Smooth muscle cell (in vitro differentiated cells): ENCODE data around the gene OSTM1. TPM values are rescaled to one million over a fixed set of nuclear protein-coding genes. Genes with fewer than 3 reads are reported as not detected.

ENCODE experiments used
- DNase-seq: peaks from one replicate; lab custom pipeline; 2025; ENCODE audit not compliant: unreplicated experiment; lab: John Stamatoyannopoulos, UW
- H2AFZ ChIP-seq: fragments of 200-600 bp; sonication (generic); 2 replicates; pipeline ENCODE4 v1.6.0; 2016; ENCODE audit warnings: antibody characterized with exemption, low read depth, mild to moderate bottlenecking
- H3F3A ChIP-seq: fragments of 200-600 bp; sonication (generic); 2 replicates; pipeline ENCODE4 v1.6.0; 2017; ENCODE audit warnings: antibody characterized with exemption, low read depth
- H3K27ac ChIP-seq: fragments of 200-600 bp; sonication (generic); 2 replicates; pipeline ENCODE4 v1.5.1; 2016; ENCODE audit warnings: low read depth, mild to moderate bottlenecking
- H3K27me3 ChIP-seq: fragments of 200-600 bp; sonication (generic); 2 replicates; pipeline ENCODE4 v1.6.1; 2016; ENCODE audit warnings: low read depth, mild to moderate bottlenecking
- H3K36me3 ChIP-seq: fragments of 200-600 bp; sonication (generic); 2 replicates; pipeline ENCODE4 v1.5.1; 2016; ENCODE audit warnings: low read depth
- H3K4me1 ChIP-seq: fragments of 200-600 bp; sonication (generic); 2 replicates; pipeline ENCODE4 v1.5.1; 2016; ENCODE audit warnings: low read depth
- H3K4me2 ChIP-seq: fragments of 200-600 bp; sonication (generic); 2 replicates; pipeline ENCODE4 v1.6.0; 2016; ENCODE audit warnings: mild to moderate bottlenecking
- H3K4me3 ChIP-seq: fragments of 200-600 bp; sonication (generic); 2 replicates; pipeline ENCODE4 v1.5.1; 2016; ENCODE audit warnings: mild to moderate bottlenecking
- H3K79me2 ChIP-seq: fragments of 200-600 bp; sonication (generic); 2 replicates; pipeline ENCODE4 v1.6.0; 2016; ENCODE audit warnings: low read depth, mild to moderate bottlenecking
- H3K9ac ChIP-seq: fragments of 200-600 bp; sonication (generic); 2 replicates; pipeline ENCODE4 v1.6.0; 2016; ENCODE audit warnings: low read depth
- H3K9me3 ChIP-seq: fragments of 200-600 bp; sonication (generic); replicated peaks from 2 replicates; pipeline ENCODE4 v1.5.1; 2016; ENCODE audit warnings: low read depth
- H4K20me1 ChIP-seq: fragments of 200-600 bp; sonication (generic); 2 replicates; pipeline ENCODE4 v1.6.0; 2016; ENCODE audit warnings: low read depth
- WGBS: methylation state at CpG from one replicate; pipeline ENCODE4 v1.1.7; 2016; ENCODE audit warnings: low lambda C conversion rate; 5-methylcytosine and 5-hydroxymethylcytosine counted together
- polyA plus RNA-seq: library from polyadenylated mRNA; unstranded; fragments of >200 nt; fragmentation: Nextera tagmentation; extraction: Ambion mirVana; gene quantifications from 2 replicates; pipeline ENCODE4 v1.2.1, GENCODE V29; 2016
- total RNA-seq: library from RNA; depleted of rRNA; stranded (reverse); fragments of >200 nt; gene quantifications from 2 replicates; pipeline ENCODE4 v1.2.3, GENCODE V29; 2014
- TF ChIP-seq, protein P1 (sequence below): fragments of 200-600 bp; sonication (generic); IDR thresholded peaks from 2 replicates; pipeline ENCODE4 v1.5.1; 2017; ENCODE audit warnings: borderline replicate concordance, mild to moderate bottlenecking, antibody characterized with exemption; ENCODE audit not compliant: insufficient read depth, poor library complexity, severe bottlenecking

The OSTM1 gene
- total and polyA plus RNA-seq, 2 experiments from 2014 or later = 11.7 to 31.4 TPM

DNA sequence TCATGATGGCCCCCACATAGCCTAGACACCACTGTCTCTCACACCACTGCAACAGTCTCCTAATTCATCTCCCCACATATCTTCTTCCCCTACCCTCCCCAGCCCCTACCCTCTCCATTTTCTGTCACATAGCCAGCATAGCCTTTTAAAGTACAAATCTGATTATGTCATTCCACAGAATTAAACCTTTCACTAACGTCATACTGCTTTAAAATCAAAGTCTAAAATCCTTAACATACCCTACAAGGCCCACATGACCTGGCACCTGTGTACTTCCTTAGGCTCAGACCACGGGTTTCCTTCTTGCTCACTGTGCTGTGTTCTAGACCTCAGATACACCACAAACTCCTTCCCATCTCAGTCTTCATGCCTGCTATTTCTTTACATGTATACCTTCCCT is 5.9 kb downstream of the OSTM1 start:
- no peak overlapping the region for H3K9ac ChIP-seq
- no peaks in the 10 kb centered on the region for H3K9me3 ChIP-seq
- H3K27me3 ChIP-seq = no peaks in the 10 kb centered on the region
- no peak overlapping the region for H3K4me3 ChIP-seq
- H3K27ac ChIP-seq = no peak overlapping the region
- H3F3A ChIP-seq = no peaks in the 10 kb centered on the region
- no peaks in the 10 kb centered on the region for H3K36me3 ChIP-seq
- H3K4me1 ChIP-seq = peaks cover 2% of the 10 kb centered on the region
- TF ChIP-seq, protein P1, sequence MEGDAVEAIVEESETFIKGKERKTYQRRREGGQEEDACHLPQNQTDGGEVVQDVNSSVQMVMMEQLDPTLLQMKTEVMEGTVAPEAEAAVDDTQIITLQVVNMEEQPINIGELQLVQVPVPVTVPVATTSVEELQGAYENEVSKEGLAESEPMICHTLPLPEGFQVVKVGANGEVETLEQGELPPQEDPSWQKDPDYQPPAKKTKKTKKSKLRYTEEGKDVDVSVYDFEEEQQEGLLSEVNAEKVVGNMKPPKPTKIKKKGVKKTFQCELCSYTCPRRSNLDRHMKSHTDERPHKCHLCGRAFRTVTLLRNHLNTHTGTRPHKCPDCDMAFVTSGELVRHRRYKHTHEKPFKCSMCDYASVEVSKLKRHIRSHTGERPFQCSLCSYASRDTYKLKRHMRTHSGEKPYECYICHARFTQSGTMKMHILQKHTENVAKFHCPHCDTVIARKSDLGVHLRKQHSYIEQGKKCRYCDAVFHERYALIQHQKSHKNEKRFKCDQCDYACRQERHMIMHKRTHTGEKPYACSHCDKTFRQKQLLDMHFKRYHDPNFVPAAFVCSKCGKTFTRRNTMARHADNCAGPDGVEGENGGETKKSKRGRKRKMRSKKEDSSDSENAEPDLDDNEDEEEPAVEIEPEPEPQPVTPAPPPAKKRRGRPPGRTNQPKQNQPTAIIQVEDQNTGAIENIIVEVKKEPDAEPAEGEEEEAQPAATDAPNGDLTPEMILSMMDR = no peak
- H2AFZ ChIP-seq = no peak overlapping the region
- no peak for DNase-seq
- no peak overlapping the region for H3K4me2 ChIP-seq
- no peaks in the 10 kb centered on the region for H4K20me1 ChIP-seq
- no peaks in the 10 kb centered on the region for H3K79me2 ChIP-seq
- 100% methylated on average over 2 of the region's 2 CpGs for WGBS

DNA sequence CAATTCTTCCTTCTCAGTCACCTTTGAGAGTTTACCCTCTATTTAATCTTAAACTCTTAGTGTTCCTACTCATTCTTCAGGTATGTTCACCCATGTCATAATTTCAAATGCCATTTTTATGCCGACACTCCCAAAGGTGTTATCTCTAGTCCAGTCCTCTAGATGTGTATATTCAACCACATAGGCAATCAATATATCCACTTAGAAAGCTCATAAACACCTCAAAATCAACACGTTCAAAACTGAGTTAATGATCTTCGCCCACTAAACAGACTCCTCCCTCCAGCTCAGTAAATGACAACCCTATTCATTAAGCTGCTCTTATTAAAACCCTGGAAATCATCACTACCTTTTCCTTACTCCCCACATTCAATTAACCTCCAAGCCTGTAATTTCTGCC is 6.4 kb downstream of the OSTM1 start:
- TF ChIP-seq, protein P1 = no peak
- Histone ChIP-seq H3F3A (no peaks in the 10 kb centered on the region), H3K79me2 (no peaks in the 10 kb centered on the region), H3K4me2 (no peak overlapping the region), H3K4me3 (no peak overlapping the region), H3K9me3 (no peaks in the 10 kb centered on the region), H4K20me1 (no peaks in the 10 kb centered on the region), H3K27me3 (no peaks in the 10 kb centered on the region), H2AFZ (no peak overlapping the region), H3K36me3 (no peaks in the 10 kb centered on the region), H3K4me1 (no peaks in the 10 kb centered on the region), H3K9ac (no peak overlapping the region), H3K27ac (no peak overlapping the region)
- 95% methylated on average over 3 of the region's 3 CpGs for WGBS
- DNase-seq = no peak

DNA sequence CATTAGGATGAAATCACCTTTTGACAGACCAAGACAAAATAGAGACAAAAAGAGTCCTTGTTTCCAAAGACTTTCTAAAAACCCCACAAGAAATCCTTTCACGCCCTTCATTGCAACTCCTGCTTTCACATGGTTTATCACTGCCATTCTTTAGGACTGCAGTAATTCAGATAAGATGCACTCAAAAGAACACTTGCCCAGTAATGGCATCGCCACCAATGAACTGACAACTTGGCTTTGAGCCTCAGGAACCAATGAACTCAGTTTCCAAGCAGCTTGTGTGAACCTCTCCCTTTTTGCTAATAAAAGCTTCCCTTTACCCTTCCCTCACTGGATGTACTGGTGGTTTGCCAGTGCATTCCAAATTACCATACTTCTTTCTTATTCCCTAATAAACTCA is 21.8 kb downstream of the OSTM1 start:
- H3K9ac ChIP-seq = no peak overlapping the region
- no peak for DNase-seq
- no peaks in the 10 kb centered on the region for H3K36me3 ChIP-seq
- no peak overlapping the region for H3K4me2 ChIP-seq
- no peaks in the 10 kb centered on the region for H3K79me2 ChIP-seq
- TF ChIP-seq, protein P1 = no peak
- no peak overlapping the region for H3K4me3 ChIP-seq
- 92% methylated on average over 2 of the region's 2 CpGs for WGBS
- no peaks in the 10 kb centered on the region for H3K4me1 ChIP-seq
- no peaks in the 10 kb centered on the region for H3K9me3 ChIP-seq
- H3K27me3 ChIP-seq = no peaks in the 10 kb centered on the region
- H3F3A ChIP-seq = no peaks in the 10 kb centered on the region
- no peak overlapping the region for H2AFZ ChIP-seq
- no peak overlapping the region for H3K27ac ChIP-seq
- no peaks in the 10 kb centered on the region for H4K20me1 ChIP-seq

DNA sequence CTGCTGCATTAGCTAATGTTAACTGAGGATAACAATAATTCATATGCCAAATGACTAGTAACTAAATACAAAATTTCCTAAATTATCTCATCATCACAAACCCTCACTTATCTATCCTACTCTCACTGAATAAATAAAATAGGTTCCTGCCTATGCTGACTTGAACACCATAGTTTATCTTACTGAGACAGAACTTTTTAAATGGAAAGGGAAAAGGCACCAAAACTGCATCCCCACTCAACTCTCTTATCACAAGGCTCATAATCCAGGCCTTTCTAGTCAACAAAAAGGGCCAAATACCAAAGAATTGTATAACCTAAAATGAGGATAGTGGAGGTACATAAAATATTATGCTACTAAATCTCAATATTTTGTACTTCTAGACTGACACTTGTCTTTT is 23.1 kb downstream of the OSTM1 start:
- H3K27me3 ChIP-seq = no peaks in the 10 kb centered on the region
- no peak overlapping the region for H3K27ac ChIP-seq
- H3K9me3 ChIP-seq = no peaks in the 10 kb centered on the region
- no peak overlapping the region for H3K4me2 ChIP-seq
- H3K36me3 ChIP-seq = no peaks in the 10 kb centered on the region
- H3F3A ChIP-seq = no peaks in the 10 kb centered on the region
- H2AFZ ChIP-seq = no peak overlapping the region
- TF ChIP-seq, protein P1 = no peak
- H4K20me1 ChIP-seq = no peaks in the 10 kb centered on the region
- no peaks in the 10 kb centered on the region for H3K79me2 ChIP-seq
- no peak overlapping the region for H3K4me3 ChIP-seq
- no peaks in the 10 kb centered on the region for H3K4me1 ChIP-seq
- no peak for DNase-seq
- H3K9ac ChIP-seq = no peak overlapping the region
